ENCODE results near the gene EZR.

DNA sequence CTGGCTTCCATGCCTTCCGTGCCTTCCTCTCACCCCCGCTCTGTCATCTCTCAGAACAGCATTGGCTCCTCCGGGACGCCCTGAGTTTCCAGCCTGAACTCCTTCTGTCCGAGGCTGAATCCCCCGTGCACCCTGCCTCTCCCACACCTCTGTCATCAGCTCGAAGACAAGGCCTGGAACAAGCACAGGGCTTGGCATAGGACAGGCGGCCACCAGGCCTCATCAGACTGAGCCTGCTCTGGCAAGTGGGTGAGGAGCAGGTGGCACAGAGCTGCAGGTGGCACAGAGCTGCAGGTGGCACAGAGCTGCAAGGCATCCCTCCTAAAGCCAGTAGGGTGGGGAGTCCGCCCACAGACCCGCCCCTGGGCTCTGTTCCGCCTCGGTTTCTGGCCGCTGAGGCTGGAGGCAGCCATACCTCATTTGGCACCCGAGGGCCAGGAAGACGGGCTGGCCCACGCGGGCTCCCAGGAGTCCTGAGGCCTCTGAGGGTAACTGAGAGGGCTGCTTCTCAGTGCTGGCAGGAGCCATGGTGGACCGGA lies 60.2 kb downstream of the EZR start:
- no peak for TF ChIP-seq EZH2 (IDR thresholded peaks at IDR 0.05; ENCODE audit: low read length)
- TF ChIP-seq, protein P1, sequence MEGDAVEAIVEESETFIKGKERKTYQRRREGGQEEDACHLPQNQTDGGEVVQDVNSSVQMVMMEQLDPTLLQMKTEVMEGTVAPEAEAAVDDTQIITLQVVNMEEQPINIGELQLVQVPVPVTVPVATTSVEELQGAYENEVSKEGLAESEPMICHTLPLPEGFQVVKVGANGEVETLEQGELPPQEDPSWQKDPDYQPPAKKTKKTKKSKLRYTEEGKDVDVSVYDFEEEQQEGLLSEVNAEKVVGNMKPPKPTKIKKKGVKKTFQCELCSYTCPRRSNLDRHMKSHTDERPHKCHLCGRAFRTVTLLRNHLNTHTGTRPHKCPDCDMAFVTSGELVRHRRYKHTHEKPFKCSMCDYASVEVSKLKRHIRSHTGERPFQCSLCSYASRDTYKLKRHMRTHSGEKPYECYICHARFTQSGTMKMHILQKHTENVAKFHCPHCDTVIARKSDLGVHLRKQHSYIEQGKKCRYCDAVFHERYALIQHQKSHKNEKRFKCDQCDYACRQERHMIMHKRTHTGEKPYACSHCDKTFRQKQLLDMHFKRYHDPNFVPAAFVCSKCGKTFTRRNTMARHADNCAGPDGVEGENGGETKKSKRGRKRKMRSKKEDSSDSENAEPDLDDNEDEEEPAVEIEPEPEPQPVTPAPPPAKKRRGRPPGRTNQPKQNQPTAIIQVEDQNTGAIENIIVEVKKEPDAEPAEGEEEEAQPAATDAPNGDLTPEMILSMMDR (optimal IDR thresholded peaks at IDR 0.05 in 1 of 3, IDR thresholded peaks at IDR 0.05 in 1 of 3, conservative IDR thresholded peaks at IDR 0.05 in 1 of 3; ENCODE audit: extremely low read depth in 1 of 3, insufficient read depth in 2 of 3, low read length in 3 of 3) = no peak
